ENCODE results near the gene ATG4D.

Gene ATG4D

GRCh38 chr19:10543420-10544241, at the start of gene ATG4D:
Gene ATG4D, plus strand, starts transcription at chr19:10543904. Its CDS starts 187 bp downstream, at chr19:10544091.
- H3K36me3 Mint-ChIP-seq (ENCODE audit: low read depth): peaks cover 21% of the 10 kb centered on the region
- peaks cover 21% of the 10 kb centered on the region for H3K4me1 Mint-ChIP-seq (ENCODE audit: low read depth)
- peak; percentile 89 for DNase-seq
- H3K27me3 Mint-ChIP-seq: peaks cover 11% of the 10 kb centered on the region
- H3K27ac Mint-ChIP-seq: peak within 1 kb of the TSS; percentile 92
- no peaks in the 10 kb centered on the region for H3K9me3 Mint-ChIP-seq
- H3K4me3 Mint-ChIP-seq: peak within 1 kb of the TSS; percentile 90

- Mint-ChIP-seq H3K4me3 (no peak overlapping the region), H3K4me1 (ENCODE audit: low read depth) (peaks cover 32% of the 10 kb centered on the region), H3K27ac (peak overlapping the region; percentile 34), H3K9me3 (no peaks in the 10 kb centered on the region), H3K36me3 (ENCODE audit: low read depth) (peaks cover 82% of the 10 kb centered on the region), H3K27me3 (no peaks in the 10 kb centered on the region)
- no peak for DNase-seq
Observed at GRCh38 chr19:10497371-10497770, 46.3 kb upstream of the ATG4D start.

- Mint-ChIP-seq H3K27ac (peak overlapping the region; percentile 83), H3K9me3 (no peaks in the 10 kb centered on the region), H3K36me3 (ENCODE audit: low read depth) (peaks cover 66% of the 10 kb centered on the region), H3K4me3 (peak overlapping the region; percentile 91), H3K27me3 (no peaks in the 10 kb centered on the region), H3K4me1 (ENCODE audit: low read depth) (peaks cover 37% of the 10 kb centered on the region)
- no peak for DNase-seq
Observed at GRCh38 chr19:10499550-10500246, 44.0 kb upstream of the ATG4D start.

GRCh38 chr19:10500247-10500592, 43.5 kb upstream of the ATG4D start:
- Mint-ChIP-seq H3K36me3 (ENCODE audit: low read depth) (peaks cover 60% of the 10 kb centered on the region), H3K27me3 (no peaks in the 10 kb centered on the region), H3K4me3 (peak overlapping the region; percentile 91), H3K4me1 (ENCODE audit: low read depth) (peaks cover 37% of the 10 kb centered on the region), H3K27ac (peak overlapping the region; percentile 83), H3K9me3 (no peaks in the 10 kb centered on the region)
- no peak for DNase-seq

GRCh38 chr19:10501971-10502523, 41.7 kb upstream of the ATG4D start:
- Mint-ChIP-seq H3K4me3 (peak overlapping the region; percentile 91), H3K27me3 (no peaks in the 10 kb centered on the region), H3K27ac (peak overlapping the region; percentile 96), H3K36me3 (ENCODE audit: low read depth) (peaks cover 44% of the 10 kb centered on the region), H3K4me1 (ENCODE audit: low read depth) (peaks cover 43% of the 10 kb centered on the region), H3K9me3 (no peaks in the 10 kb centered on the region)
- DNase-seq: peak; percentile 75

- peak overlapping the region; percentile 91 for H3K4me3 Mint-ChIP-seq
- H3K27ac Mint-ChIP-seq: peak overlapping the region; percentile 96
- H3K4me1 Mint-ChIP-seq (ENCODE audit: low read depth): peaks cover 39% of the 10 kb centered on the region
- DNase-seq: peak; percentile 93
- H3K9me3 Mint-ChIP-seq: no peaks in the 10 kb centered on the region
- peaks cover 39% of the 10 kb centered on the region for H3K36me3 Mint-ChIP-seq (ENCODE audit: low read depth)
- H3K27me3 Mint-ChIP-seq: no peaks in the 10 kb centered on the region
Observed at GRCh38 chr19:10502524-10503001, 41.1 kb upstream of the ATG4D start.

- Mint-ChIP-seq H3K4me3 (peak within 1 kb of the TSS; percentile 91), H3K9me3 (no peaks in the 10 kb centered on the region), H3K27me3 (no peaks in the 10 kb centered on the region), H3K4me1 (ENCODE audit: low read depth) (peaks cover 39% of the 10 kb centered on the region), H3K36me3 (ENCODE audit: low read depth) (peaks cover 35% of the 10 kb centered on the region), H3K27ac (peak within 1 kb of the TSS; percentile 96)
- DNase-seq: no peak
Observed at GRCh38 chr19:10503002-10503789, 40.5 kb upstream of the ATG4D start, which contains the start of gene KEAP1. Gene KEAP1, minus strand, starts transcription at chr19:10503356. Its CDS starts 3,323 bp downstream, at chr19:10500033.

GRCh38 chr19:10505583-10506229, 38.0 kb upstream of the ATG4D start:
- DNase-seq: peak; percentile 88
- Mint-ChIP-seq H3K4me1 (ENCODE audit: low read depth) (peaks cover 32% of the 10 kb centered on the region), H3K27ac (peak overlapping the region; percentile 50), H3K36me3 (ENCODE audit: low read depth) (peaks cover 12% of the 10 kb centered on the region), H3K4me3 (no peak overlapping the region), H3K9me3 (no peaks in the 10 kb centered on the region), H3K27me3 (peaks cover 5% of the 10 kb centered on the region)

- Mint-ChIP-seq H3K36me3 (ENCODE audit: low read depth) (no peaks in the 10 kb centered on the region), H3K4me3 (no peak overlapping the region), H3K4me1 (ENCODE audit: low read depth) (peaks cover 24% of the 10 kb centered on the region), H3K27me3 (peaks cover 11% of the 10 kb centered on the region), H3K9me3 (no peaks in the 10 kb centered on the region), H3K27ac (no peak overlapping the region)
- no peak for DNase-seq
Observed at GRCh38 chr19:10508036-10508435, 35.7 kb upstream of the ATG4D start.

GRCh38 chr19:10508707-10509106, 35.0 kb upstream of the ATG4D start:
- Mint-ChIP-seq H3K4me1 (ENCODE audit: low read depth) (peaks cover 23% of the 10 kb centered on the region), H3K4me3 (no peak overlapping the region), H3K27ac (peak overlapping the region; percentile 87), H3K9me3 (no peaks in the 10 kb centered on the region), H3K27me3 (peaks cover 18% of the 10 kb centered on the region), H3K36me3 (ENCODE audit: low read depth) (no peaks in the 10 kb centered on the region)
- DNase-seq: no peak

GRCh38 chr19:10510301-10510802, 33.4 kb upstream of the ATG4D start:
- no peaks in the 10 kb centered on the region for H3K36me3 Mint-ChIP-seq (ENCODE audit: low read depth)
- no peak overlapping the region for H3K27ac Mint-ChIP-seq
- H3K4me3 Mint-ChIP-seq: no peak overlapping the region
- peak; percentile 80 for DNase-seq
- peaks cover 34% of the 10 kb centered on the region for H3K27me3 Mint-ChIP-seq
- H3K9me3 Mint-ChIP-seq: no peaks in the 10 kb centered on the region
- H3K4me1 Mint-ChIP-seq (ENCODE audit: low read depth): peaks cover 26% of the 10 kb centered on the region

- Mint-ChIP-seq H3K9me3 (no peaks in the 10 kb centered on the region), H3K27ac (no peak overlapping the region), H3K36me3 (ENCODE audit: low read depth) (no peaks in the 10 kb centered on the region), H3K4me1 (ENCODE audit: low read depth) (peaks cover 28% of the 10 kb centered on the region), H3K4me3 (no peak overlapping the region), H3K27me3 (peaks cover 55% of the 10 kb centered on the region)
- no peak for DNase-seq
Observed at GRCh38 chr19:10513223-10513622, 30.5 kb upstream of the ATG4D start.

GRCh38 chr19:10514211-10515145, 29.2 kb upstream of the ATG4D start:
- peak; percentile 67 for DNase-seq
- peaks cover 68% of the 10 kb centered on the region for H3K27me3 Mint-ChIP-seq
- H3K4me3 Mint-ChIP-seq: peak overlapping the region; percentile 25
- H3K4me1 Mint-ChIP-seq (ENCODE audit: low read depth): peaks cover 33% of the 10 kb centered on the region
- H3K36me3 Mint-ChIP-seq (ENCODE audit: low read depth): no peaks in the 10 kb centered on the region
- H3K27ac Mint-ChIP-seq: no peak overlapping the region
- H3K9me3 Mint-ChIP-seq: no peaks in the 10 kb centered on the region

Measured in activated T-cell treated with anti-CD3 and anti-CD28 coated beads, Interleukin-2, amount 50 U/mL, for 24 hours (primary cell).